ENCODE results near the gene TKFC.
"Not testable (repeated sequence)": the region's sequence is repeated elsewhere in the genome, so short reads cannot be mapped to it uniquely, and the experiment has no call there.

The TKFC gene

DNA sequence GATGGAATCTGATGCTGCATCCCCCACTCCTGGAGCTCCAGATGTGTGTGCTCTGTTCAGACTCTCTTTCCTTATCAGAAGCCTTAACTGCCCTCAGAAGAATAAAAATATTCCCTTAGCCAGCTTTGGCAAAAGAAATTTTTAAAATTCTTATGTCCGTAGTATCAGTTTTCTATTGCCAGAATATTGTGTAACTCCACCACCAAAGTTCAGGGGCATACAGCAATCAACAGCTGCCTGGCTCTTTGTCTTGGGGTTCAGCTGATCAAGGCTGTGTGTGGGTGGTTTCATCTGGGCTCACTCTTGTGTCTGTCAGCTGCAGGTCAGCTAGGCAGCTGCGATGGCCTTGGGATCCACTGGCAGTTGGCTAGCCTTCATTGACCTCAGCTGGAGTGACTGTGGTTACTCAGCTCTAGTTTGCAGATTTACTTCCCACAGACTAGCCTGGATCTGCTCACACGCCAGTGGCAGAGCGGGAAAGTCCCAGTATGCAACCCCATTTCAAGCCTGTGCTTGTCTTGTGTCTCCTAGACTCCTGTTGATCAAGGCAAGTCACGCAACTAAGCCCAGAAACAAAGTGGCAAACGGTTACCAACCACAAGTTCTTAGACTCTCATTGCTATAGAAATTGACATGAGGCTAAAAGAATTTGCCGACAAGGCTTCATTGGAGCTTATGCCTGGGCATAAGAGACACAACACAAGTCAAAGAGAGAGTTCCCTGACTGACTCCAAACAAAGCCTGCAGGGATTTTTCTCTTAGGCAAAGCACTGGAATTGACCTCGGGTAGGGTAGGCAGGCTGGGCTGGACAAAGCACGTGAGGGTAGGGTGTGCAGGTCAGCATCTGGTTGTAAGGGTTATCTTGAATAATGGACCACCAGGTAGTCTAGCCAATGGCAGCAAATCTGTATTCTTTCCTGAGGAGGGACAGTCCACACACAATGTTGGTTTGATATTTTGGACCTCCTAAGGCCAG is 36.6 kb downstream of the TKFC start:
- H3K27ac ChIP-seq (ENCODE audit: low read depth, low read length, severe bottlenecking): no peak overlapping the region
- peaks cover 88% of the 10 kb centered on the region for H3K36me3 ChIP-seq (ENCODE audit: control insufficient read depth, insufficient read depth, low read length)
- 97 to 99% methylated on average over 8 of the region's 9 CpGs for WGBS, 2 experiments (ENCODE audit: insufficient coverage in 2 of 2)
- no peak overlapping the region for H3K4me3 ChIP-seq (ENCODE audit: extremely low read depth, insufficient read depth, low read length, poor library complexity, severe bottlenecking)
- peaks cover 16% of the 10 kb centered on the region for H3K9me3 ChIP-seq (ENCODE audit: control insufficient read depth, low read length)
- H3K4me1 ChIP-seq (ENCODE audit: control insufficient read depth, insufficient read depth, low read length, poor library complexity, severe bottlenecking): no peaks in the 10 kb centered on the region

DNA sequence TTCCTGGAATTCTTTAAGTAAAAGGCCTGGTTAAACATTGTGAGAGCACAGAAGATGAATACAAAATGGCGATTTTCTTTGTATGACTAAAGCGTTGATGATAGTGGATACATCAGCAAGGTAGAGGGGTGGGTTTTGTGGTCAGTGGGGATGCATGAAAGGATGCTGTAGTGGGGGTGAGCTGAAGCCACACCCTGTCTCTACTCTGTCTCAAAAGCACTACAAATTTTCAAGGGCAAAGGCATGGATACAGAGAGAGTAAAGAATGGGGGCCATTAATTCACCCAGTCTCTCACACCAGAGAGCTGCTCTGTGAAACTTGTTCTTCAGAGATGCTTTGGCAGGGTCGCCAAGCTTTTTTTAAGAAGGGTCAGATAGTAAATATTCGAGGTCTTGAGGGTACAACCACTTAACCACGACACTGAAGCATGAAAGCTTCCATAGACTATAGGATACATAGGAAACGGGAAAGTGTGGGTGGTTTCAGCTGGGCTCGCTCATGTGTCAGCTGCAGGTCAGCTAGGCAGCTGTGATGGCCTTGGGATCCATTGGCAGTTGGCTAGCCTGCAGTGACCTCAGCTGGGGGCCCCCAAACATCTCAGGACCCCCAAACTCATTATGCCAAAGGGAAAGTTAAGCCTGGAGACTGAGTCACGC is 37.4 kb downstream of the TKFC start:
- Histone ChIP-seq H3K4me1 (ENCODE audit: control insufficient read depth, insufficient read depth, low read length, poor library complexity, severe bottlenecking) (no peaks in the 10 kb centered on the region), H3K36me3 (ENCODE audit: control insufficient read depth, insufficient read depth, low read length) (peaks cover 88% of the 10 kb centered on the region)
- whole genome bisulfite sequencing, 2 experiments (ENCODE audit: insufficient coverage in 2 of 2): 93 to 98% methylated on average over 7 of the region's 8 CpGs

DNA sequence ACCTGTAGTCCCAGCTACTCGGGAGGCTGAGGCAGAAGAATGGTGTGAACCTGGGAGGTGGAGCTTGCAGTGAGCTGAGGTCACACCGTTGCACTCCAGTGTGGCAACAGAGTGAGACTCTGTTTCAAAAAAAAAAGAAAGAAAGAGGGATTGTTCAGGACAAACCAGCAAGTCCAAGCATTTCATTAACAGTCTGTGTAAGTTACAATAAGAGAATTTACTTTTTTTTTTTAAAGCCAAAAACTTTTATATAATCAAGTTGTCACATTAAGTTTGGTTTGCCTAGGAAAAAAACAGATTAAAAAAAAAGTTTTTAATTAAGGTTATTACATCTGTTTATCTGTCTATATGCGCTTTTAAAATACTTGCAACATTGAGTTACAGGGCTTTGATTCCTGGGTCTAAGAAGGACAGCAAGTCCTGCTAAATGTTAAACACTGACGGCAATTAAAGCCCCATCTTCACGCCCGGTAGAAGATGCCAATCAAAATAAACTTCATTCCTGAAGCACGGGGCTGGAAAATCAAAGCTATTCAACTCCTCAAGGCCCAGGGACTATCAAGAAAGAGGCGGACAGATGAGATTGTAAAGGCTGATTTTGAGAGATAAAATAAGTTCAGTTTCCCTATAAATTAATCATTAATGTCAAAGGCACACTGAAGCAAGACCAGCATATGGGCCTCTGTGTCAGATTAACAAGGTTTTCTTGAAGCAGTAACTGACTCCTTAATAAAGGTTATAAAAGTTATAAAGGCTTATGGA is 39.8 kb downstream of the TKFC start:
- H3K4me3 ChIP-seq (ENCODE audit: extremely low read depth, insufficient read depth, low read length, poor library complexity, severe bottlenecking): no peak overlapping the region
- peaks cover 22% of the 10 kb centered on the region for H3K9me3 ChIP-seq (ENCODE audit: control insufficient read depth, low read length)
- H3K36me3 ChIP-seq (ENCODE audit: control insufficient read depth, insufficient read depth, low read length): peaks cover 78% of the 10 kb centered on the region
- WGBS, 2 experiments (ENCODE audit: insufficient coverage in 2 of 2): 95 to 96% methylated on average over 5 to 7 of the region's 8 CpGs
- H3K27ac ChIP-seq (ENCODE audit: low read depth, low read length, severe bottlenecking): no peak overlapping the region
- H3K4me1 ChIP-seq (ENCODE audit: control insufficient read depth, insufficient read depth, low read length, poor library complexity, severe bottlenecking): no peaks in the 10 kb centered on the region

More for the DNA sequence above, 37.4 kb downstream of the TKFC start:
- H3K4me3 ChIP-seq (ENCODE audit: extremely low read depth, insufficient read depth, low read length, poor library complexity, severe bottlenecking): no peak overlapping the region
- no peak overlapping the region for H3K27ac ChIP-seq (ENCODE audit: low read depth, low read length, severe bottlenecking)
- peaks cover 20% of the 10 kb centered on the region for H3K9me3 ChIP-seq (ENCODE audit: control insufficient read depth, low read length)

DNA sequence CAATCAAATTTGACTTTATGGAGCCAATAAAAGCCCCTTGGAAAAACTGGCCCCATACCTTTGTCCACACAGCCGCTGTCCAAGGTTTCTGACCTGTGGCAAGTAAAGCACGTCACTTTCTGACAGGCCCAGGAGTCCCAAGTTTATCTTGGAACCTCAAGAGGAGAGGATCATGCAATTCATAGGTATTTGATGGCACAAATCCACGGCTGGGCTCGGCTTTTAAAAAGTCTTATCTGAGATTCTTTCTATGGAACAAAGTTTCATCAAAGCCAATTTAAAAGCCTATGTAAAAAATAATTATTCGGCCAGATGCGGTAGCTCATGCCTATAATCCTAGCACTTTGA is 42.7 kb downstream of the TKFC start:
- 94 to 98% methylated on average over 6 of the region's 6 CpGs for WGBS, 2 experiments (ENCODE audit: insufficient coverage in 2 of 2)

DNA sequence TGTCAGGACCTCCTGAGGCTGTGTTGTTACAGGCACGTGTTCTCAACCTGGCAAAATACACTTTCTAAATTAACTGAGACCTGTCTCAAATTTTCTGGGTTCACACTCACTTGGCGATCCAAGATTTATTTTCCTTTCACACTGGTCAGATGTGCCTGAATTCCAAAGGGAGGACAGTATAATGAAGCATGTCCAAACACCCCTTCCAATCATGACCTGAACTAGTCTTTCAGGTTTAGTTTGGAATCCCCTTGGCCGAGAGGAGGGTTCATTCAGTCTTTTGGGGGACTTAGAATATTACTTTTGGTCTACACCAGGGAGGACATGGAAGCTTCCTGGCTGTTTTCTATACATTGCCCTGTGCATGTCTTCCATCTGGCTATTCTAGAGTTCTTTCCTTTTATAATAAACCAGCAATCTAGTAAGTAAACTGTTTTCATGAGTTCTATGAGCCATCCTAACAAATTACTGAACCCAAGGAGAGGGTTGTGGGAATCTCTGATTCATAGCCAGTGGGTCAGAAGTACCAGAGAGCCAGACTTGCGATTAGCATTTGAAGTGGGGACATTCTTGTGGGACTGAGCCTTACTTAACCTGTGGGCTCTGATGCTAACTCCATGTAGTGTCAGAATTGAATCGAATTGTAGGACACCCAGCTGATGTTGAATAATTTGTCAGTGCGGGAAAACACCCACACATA is 44.6 kb downstream of the TKFC start:
- H3K36me3 ChIP-seq (ENCODE audit: control insufficient read depth, insufficient read depth, low read length): peaks cover 36% of the 10 kb centered on the region
- no peaks in the 10 kb centered on the region for H3K4me1 ChIP-seq (ENCODE audit: control insufficient read depth, insufficient read depth, low read length, poor library complexity, severe bottlenecking)
- H3K4me3 ChIP-seq (ENCODE audit: extremely low read depth, insufficient read depth, low read length, poor library complexity, severe bottlenecking): no peak overlapping the region
- no peak overlapping the region for H3K27ac ChIP-seq (ENCODE audit: low read depth, low read length, severe bottlenecking)
- WGBS, 2 experiments (ENCODE audit: insufficient coverage in 2 of 2): 90 to 97% methylated on average over 2 to 3 of the region's 6 CpGs
- H3K9me3 ChIP-seq (ENCODE audit: control insufficient read depth, low read length): peaks cover 15% of the 10 kb centered on the region

More for the DNA sequence above, 42.7 kb downstream of the TKFC start:
- H3K4me3 ChIP-seq (ENCODE audit: extremely low read depth, insufficient read depth, low read length, poor library complexity, severe bottlenecking): no peak overlapping the region
- H3K4me1 ChIP-seq (ENCODE audit: control insufficient read depth, insufficient read depth, low read length, poor library complexity, severe bottlenecking): no peaks in the 10 kb centered on the region
- peaks cover 22% of the 10 kb centered on the region for H3K9me3 ChIP-seq (ENCODE audit: control insufficient read depth, low read length)
- no peak overlapping the region for H3K27ac ChIP-seq (ENCODE audit: low read depth, low read length, severe bottlenecking)
- peaks cover 49% of the 10 kb centered on the region for H3K36me3 ChIP-seq (ENCODE audit: control insufficient read depth, insufficient read depth, low read length)

DNA sequence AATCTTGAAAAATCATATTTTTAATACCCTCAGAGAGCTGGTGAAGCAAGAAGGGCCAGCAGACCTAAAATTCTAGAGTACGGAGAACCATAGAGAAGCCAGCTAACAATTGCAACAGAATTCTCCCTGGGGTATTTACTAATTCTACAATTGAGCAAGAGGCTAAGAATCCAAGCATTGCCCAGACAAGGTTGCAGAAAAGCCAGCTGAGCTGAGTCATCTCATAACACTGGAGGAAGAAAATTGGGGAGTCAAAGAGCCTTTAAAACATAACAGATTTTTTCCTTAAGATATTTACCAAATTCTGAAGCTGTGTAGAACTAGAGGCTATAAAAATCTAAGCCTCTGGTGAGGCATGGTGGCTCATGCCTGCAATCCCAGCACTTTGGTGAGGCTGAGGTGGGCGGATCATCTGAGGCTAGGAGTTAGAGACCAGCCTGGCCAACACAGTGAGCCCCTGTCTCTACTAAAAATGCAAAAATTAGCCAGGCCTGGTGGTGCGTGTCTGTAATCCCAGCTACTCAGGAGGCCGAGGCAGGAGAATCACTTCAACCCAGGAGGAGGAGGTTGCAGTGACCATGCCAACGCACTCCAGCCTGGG is 45.8 kb downstream of the TKFC start:
- no peak overlapping the region for H3K4me3 ChIP-seq (ENCODE audit: extremely low read depth, insufficient read depth, low read length, poor library complexity, severe bottlenecking)
- peaks cover 12% of the 10 kb centered on the region for H3K9me3 ChIP-seq (ENCODE audit: control insufficient read depth, low read length)
- no peak overlapping the region for H3K27ac ChIP-seq (ENCODE audit: low read depth, low read length, severe bottlenecking)
- 95 to 100% methylated on average over 2 to 3 of the region's 5 CpGs for WGBS, 2 experiments (ENCODE audit: insufficient coverage in 2 of 2)
- no peaks in the 10 kb centered on the region for H3K4me1 ChIP-seq (ENCODE audit: control insufficient read depth, insufficient read depth, low read length, poor library complexity, severe bottlenecking)
- peaks cover 30% of the 10 kb centered on the region for H3K36me3 ChIP-seq (ENCODE audit: control insufficient read depth, insufficient read depth, low read length)

DNA sequence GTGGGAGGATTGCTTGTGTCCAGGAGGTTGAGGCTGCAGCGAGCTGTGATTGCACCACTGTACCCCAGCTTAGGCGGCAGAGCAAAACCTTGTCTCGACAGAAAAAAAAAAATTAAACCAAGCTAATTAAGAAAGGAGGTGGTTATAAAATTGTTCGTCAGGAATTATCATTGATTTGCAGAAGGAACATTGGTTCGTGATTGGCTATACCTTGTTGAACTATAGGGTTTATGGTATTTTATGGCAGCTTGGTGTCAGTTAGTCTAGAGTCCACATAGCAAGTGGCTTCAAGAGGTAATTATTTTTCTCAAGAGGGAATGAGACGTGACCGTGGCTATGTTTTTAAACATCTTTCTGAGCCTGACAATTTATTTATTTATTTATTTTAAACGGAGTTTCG is 47.9 kb downstream of the TKFC start:
- Histone ChIP-seq H3K27ac (ENCODE audit: low read depth, low read length, severe bottlenecking) (no peak overlapping the region), H3K4me3 (ENCODE audit: extremely low read depth, insufficient read depth, low read length, poor library complexity, severe bottlenecking) (no peak overlapping the region), H3K36me3 (ENCODE audit: control insufficient read depth, insufficient read depth, low read length) (peaks cover 10% of the 10 kb centered on the region), H3K4me1 (ENCODE audit: control insufficient read depth, insufficient read depth, low read length, poor library complexity, severe bottlenecking) (no peaks in the 10 kb centered on the region), H3K9me3 (ENCODE audit: control insufficient read depth, low read length) (no peaks in the 10 kb centered on the region)
- 96 to 98% methylated on average over 5 of the region's 9 CpGs for WGBS, 2 experiments (ENCODE audit: insufficient coverage in 2 of 2)

DNA sequence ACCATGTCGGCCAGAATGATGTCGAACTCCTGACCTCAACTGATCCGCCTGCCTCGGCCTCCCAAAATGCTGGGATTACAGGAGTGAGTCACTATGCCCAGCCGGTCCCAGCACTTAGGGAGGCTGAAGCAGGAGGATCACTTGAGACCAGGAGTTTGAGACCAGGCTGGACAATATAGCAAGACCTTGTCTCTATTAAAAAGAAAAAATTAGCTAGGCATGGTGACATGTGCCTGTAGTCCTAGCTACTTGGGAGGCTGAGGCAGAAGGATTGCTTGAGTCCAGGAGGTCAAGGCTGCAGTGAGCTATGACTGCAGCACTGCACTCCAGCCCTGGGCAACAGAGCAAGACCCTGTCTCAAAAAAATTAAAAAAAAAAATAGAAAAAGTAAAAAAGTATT is 50.8 kb downstream of the TKFC start:
- not testable (repeated sequence) for H3K4me1 ChIP-seq (ENCODE audit: control insufficient read depth, insufficient read depth, low read length, poor library complexity, severe bottlenecking); H3K9me3 ChIP-seq (ENCODE audit: control insufficient read depth, low read length); H3K4me3 ChIP-seq (ENCODE audit: extremely low read depth, insufficient read depth, low read length, poor library complexity, severe bottlenecking); H3K36me3 ChIP-seq (ENCODE audit: control insufficient read depth, insufficient read depth, low read length); H3K27ac ChIP-seq (ENCODE audit: low read depth, low read length, severe bottlenecking)
- WGBS, 2 experiments (ENCODE audit: insufficient coverage in 2 of 2): 93 to 100% methylated on average over 5 of the region's 5 CpGs

DNA sequence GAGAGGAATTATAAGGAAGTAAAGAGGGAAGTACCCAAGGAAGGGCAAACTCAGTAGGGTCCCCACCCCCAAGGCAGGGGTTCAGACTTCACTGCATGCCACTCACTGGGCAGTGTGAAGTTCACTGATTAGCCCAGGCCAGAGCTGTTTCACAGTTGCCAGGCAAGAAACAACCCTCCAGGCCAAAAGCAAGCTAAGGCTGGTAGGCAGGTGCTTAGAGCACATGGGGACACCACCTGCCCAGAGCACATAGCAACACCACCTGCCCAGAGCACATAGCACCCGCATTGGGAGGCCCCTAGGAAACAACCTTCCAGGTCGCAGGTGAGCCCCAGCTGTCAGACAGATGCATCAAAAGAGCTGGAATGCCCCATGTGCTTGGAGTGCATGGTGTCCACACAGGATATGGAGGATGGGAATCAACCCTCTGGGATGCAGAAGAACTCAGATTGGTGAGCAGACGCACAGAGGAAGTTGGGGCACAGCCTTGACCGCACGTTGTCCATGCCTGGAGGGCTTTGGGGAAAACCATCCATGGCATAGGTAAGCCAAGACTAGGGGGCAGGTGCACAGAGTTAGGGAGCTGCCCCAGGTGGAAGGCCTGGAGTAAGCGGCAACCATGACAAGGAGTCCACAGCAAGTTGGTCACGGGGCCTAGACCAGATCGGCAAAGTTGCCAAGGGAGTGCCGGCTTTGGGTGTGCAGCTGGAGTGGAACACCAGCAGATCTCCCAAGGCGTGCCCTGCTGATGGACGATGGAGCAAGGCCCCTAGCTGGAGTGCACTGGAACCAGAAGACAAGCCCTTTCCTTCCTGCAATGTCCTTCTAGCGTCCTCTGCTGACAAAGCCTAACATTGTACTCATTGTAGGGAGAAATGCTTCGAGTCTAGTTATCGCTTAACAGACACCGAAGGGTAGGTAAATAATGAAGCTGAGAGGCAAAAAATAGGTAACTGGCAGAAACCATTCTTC is 51.5 kb downstream of the TKFC start:
- WGBS, 2 experiments (ENCODE audit: insufficient coverage in 2 of 2): 92 to 94% methylated on average over 8 to 11 of the region's 15 CpGs
- Histone ChIP-seq H3K4me3 (ENCODE audit: extremely low read depth, insufficient read depth, low read length, poor library complexity, severe bottlenecking) (no peak overlapping the region), H3K9me3 (ENCODE audit: control insufficient read depth, low read length) (peaks cover 2% of the 10 kb centered on the region), H3K27ac (ENCODE audit: low read depth, low read length, severe bottlenecking) (no peak overlapping the region), H3K36me3 (ENCODE audit: control insufficient read depth, insufficient read depth, low read length) (no peaks in the 10 kb centered on the region), H3K4me1 (ENCODE audit: control insufficient read depth, insufficient read depth, low read length, poor library complexity, severe bottlenecking) (no peaks in the 10 kb centered on the region)

All from mesodermal cell (in vitro differentiated cells).